ENCODE data around the gene SYNCRIP.

GRCh38 chr6:85591207-85591606, 51.5 kb downstream of the SYNCRIP start:
- TF ChIP-seq CTCF (conservative IDR thresholded peaks at IDR 0.05; ENCODE audit: low read depth, low read length) = no peak
- no peak for TF ChIP-seq CEBPB (IDR thresholded peaks at IDR 0.05; ENCODE audit: low read depth, low read length)
- TF ChIP-seq SMC3 (IDR thresholded peaks at IDR 0.05; ENCODE audit: low read depth, low read length) = no peak
- no peak for TF ChIP-seq POLR2A (IDR thresholded peaks at IDR 0.05; ENCODE audit: low read depth, low read length)
- no peak for TF ChIP-seq ELK1 (IDR thresholded peaks at IDR 0.05; ENCODE audit: borderline replicate concordance, low read depth, low read length)
- no peak for TF ChIP-seq RFX5 (IDR thresholded peaks at IDR 0.05; ENCODE audit: low read depth, low read length)
- no peak for TF ChIP-seq BHLHE40 (IDR thresholded peaks at IDR 0.05; ENCODE audit: low read depth, low read length)

All from IMR-90 (cell line).